BLaER1 (cell line): Measurements from ENCODE around the gene CST6.
"Not testable (repeated sequence)": the region's sequence is repeated elsewhere in the genome, so short reads cannot be mapped to it uniquely, and the experiment has no call there.

Source experiments
- H3K27ac ChIP-seq: shearing (Covaris generic); formaldehyde crosslinking; 2 replicates; pipeline ENCODE4 v1.8.1; 2022
- H3K27me3 ChIP-seq: shearing (Covaris generic); formaldehyde crosslinking; 2 replicates; pipeline ENCODE4 v1.8.1; 2022
- H3K36me3 ChIP-seq: shearing (Covaris generic); formaldehyde crosslinking; 2 replicates; pipeline ENCODE4 v1.8.1; 2022
- H3K4me1 ChIP-seq: shearing (Covaris generic); formaldehyde crosslinking; 2 replicates; pipeline ENCODE4 v1.8.1; 2022
- H3K4me2 ChIP-seq: shearing (Covaris generic); formaldehyde crosslinking; 2 replicates; pipeline ENCODE4 v1.8.1; 2022
- H3K4me3 ChIP-seq: shearing (Covaris generic); formaldehyde crosslinking; 2 replicates; pipeline ENCODE4 v1.8.1; 2022
- H3K9ac ChIP-seq: shearing (Covaris generic); formaldehyde crosslinking; 2 replicates; pipeline ENCODE4 v1.8.1; 2022
- H3K9me3 ChIP-seq: shearing (Covaris generic); formaldehyde crosslinking; 2 replicates; pipeline ENCODE4 v1.8.1; 2022
- H4K20me1 ChIP-seq: shearing (Covaris generic); formaldehyde crosslinking; 2 replicates; pipeline ENCODE4 v1.8.1; 2022
- Cebpa-rat ChIP-seq: shearing (Covaris generic); IDR thresholded peaks from 2 replicates; pipeline ENCODE4 v1.8.1; 2022

The CST6 gene

DNA sequence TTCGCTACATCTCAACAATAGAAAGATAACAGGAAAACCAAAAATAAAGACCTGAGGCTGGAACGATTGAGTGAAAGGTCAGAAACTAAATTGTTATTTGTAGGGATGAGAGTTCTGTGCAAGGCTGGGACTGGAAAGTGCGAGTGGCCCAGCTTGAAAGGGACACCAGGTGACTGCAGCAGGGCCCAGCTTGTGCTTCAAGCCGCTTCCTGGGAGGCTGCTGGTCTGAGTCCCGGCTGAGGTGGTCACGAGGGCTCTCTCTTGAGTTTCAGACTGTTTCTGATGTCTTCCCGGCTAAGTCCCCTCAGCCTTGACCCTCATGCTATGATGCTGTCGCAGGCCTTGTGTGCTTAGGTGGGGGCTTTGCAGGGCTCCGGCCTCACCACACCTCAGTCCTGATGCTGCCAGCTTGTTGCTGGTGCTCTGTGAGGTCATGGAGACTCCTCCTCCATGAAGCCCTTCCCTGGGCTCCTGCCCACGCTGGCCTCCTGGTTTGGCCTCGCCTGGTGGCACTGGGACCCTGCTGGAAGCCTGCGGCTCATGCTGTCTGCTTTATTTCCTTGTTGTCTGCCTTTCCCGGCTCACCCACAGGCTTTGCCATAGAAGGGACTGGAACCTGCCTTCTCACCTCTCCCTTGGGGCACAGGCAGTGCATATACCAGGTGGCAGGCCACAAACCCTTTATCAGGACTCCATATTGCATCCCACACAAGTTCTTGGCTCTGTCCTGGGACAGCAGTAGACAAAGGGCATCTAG, 5.5 kb upstream of the CST6 start:
- TF ChIP-seq Cebpa-rat, result no peak
- H3K36me3 ChIP-seq, result peaks cover 33% of the 10 kb centered on the region
- peak overlapping the region; percentile 61; the same call in 1 of the 2 replicates for H3K4me2 ChIP-seq
- 0 out of 2 replicates have a peak overlapping the region, but pooled peaks have one; percentile 36 for H3K9ac ChIP-seq
- H4K20me1 ChIP-seq, result peaks cover 11% of the 10 kb centered on the region
- no peak overlapping the region for H3K4me3 ChIP-seq
- H3K27ac ChIP-seq, result peak overlapping the region; percentile 46; the same call in 1 of the 2 replicates
- H3K27me3 ChIP-seq, result peaks cover 7% of the 10 kb centered on the region
- H3K4me1 ChIP-seq, result peaks cover 45% of the 10 kb centered on the region
- no peaks in the 10 kb centered on the region for H3K9me3 ChIP-seq

DNA sequence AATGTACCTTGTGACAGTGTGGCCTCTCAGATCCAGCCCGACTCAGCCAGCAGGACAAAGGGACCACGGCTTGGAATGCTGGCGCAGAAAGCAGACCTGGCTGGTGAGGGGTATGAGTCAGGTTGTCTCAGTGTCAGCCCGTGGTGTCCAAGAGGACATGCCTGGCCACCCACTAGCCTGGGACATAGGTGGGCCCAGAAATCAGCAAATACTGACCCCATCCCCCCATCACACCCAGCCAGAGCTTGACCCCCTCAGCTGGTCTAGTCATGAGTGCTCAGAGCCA, 5.0 kb upstream of the CST6 start:
- Histone ChIP-seq H3K4me1 (peaks cover 45% of the 10 kb centered on the region), H3K9ac (peak overlapping the region; percentile 36; the same call in 1 of the 2 replicates), H3K9me3 (no peaks in the 10 kb centered on the region), H3K4me3 (no peak overlapping the region), H3K27ac (peak overlapping the region; percentile 46; the same call in 1 of the 2 replicates), H3K36me3 (peaks cover 33% of the 10 kb centered on the region), H3K4me2 (peak overlapping the region; percentile 61), H4K20me1 (peaks cover 11% of the 10 kb centered on the region), H3K27me3 (peaks cover 13% of the 10 kb centered on the region)
- no peak for TF ChIP-seq Cebpa-rat

DNA sequence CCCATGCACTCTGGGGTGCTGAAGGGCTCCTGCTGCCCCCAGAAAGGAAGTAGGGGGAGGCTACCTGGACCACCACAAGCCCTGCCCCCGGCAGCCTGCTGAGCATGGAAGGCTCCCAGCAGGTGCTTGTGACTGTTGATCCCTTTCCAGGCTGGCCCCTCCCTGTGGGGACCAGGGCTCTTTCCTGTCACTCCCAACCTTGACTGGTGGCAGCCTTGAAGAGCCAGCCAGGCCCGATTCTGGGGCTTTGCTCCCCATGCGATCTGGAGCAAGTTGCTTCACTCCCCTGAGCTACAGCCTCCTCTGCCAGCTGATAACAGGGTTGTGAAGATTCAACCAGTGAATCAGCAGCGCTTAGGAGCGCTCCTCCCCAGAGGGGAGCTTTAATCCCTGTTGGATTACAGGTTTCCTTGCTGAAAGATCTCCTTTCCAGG, 4.6 kb upstream of the CST6 start:
- H3K9ac ChIP-seq, result peak overlapping the region; percentile 36; the same call in 1 of the 2 replicates

DNA sequence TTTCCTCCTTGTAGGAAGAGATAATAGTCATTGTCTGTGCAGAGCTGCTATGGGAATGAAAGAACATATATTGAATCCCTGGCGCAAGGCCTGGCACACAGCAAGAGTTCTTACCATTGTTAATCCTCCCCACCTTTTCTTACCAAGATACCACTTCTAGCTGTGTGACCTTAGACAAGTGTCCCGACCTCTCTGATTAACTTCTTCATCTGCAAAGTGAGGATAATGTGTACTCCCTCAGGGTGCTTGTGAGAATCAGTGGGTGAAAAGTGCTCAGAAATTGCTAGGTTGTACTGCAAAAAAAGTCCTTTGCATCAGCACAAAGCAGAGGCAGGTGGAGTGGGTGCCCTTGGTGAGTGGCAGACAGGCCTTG, 3.7 kb upstream of the CST6 start:
- H3K9me3 ChIP-seq, result no peaks in the 10 kb centered on the region
- no peak for TF ChIP-seq Cebpa-rat
- H3K4me2 ChIP-seq, result peak overlapping the region; percentile 61
- H3K4me1 ChIP-seq, result peaks cover 47% of the 10 kb centered on the region
- peaks cover 18% of the 10 kb centered on the region for H3K27me3 ChIP-seq
- H3K36me3 ChIP-seq, result peaks cover 33% of the 10 kb centered on the region
- H4K20me1 ChIP-seq, result peaks cover 6% of the 10 kb centered on the region
- H3K9ac ChIP-seq, result no peak overlapping the region
- no peak overlapping the region for H3K4me3 ChIP-seq
- H3K27ac ChIP-seq, result 0 out of 2 replicates have a peak overlapping the region, but pooled peaks have one; percentile 49

More for the DNA sequence above, 4.6 kb upstream of the CST6 start:
- H3K9me3 ChIP-seq, result no peaks in the 10 kb centered on the region
- peak overlapping the region; percentile 46; the same call in 1 of the 2 replicates for H3K27ac ChIP-seq
- H3K27me3 ChIP-seq, result peaks cover 16% of the 10 kb centered on the region
- TF ChIP-seq Cebpa-rat, result no peak
- peaks cover 11% of the 10 kb centered on the region for H4K20me1 ChIP-seq
- peaks cover 45% of the 10 kb centered on the region for H3K4me1 ChIP-seq
- H3K36me3 ChIP-seq, result peaks cover 33% of the 10 kb centered on the region
- H3K4me2 ChIP-seq, result peak overlapping the region; percentile 61
- H3K4me3 ChIP-seq, result no peak overlapping the region

GRCh38 chr11:66008468-66009101, 3.2 kb upstream of the CST6 start:
- Histone ChIP-seq H3K27ac (peak overlapping the region; percentile 49; the same call in 1 of the 2 replicates), H3K9me3 (no peaks in the 10 kb centered on the region), H3K9ac (no peak overlapping the region), H3K36me3 (peaks cover 30% of the 10 kb centered on the region), H3K27me3 (peaks cover 18% of the 10 kb centered on the region), H3K4me1 (peaks cover 44% of the 10 kb centered on the region), H3K4me3 (no peak overlapping the region), H4K20me1 (peaks cover 1% of the 10 kb centered on the region), H3K4me2 (peak overlapping the region; percentile 61)
- TF ChIP-seq Cebpa-rat, result no peak

GRCh38 chr11:66010036-66010435, 1.8 kb upstream of the CST6 start:
- Histone ChIP-seq H3K4me1 (peaks cover 42% of the 10 kb centered on the region), H3K27me3 (peaks cover 18% of the 10 kb centered on the region), H3K36me3 (peaks cover 17% of the 10 kb centered on the region)
- not testable (repeated sequence) for H3K27ac ChIP-seq, H3K4me2 ChIP-seq, H4K20me1 ChIP-seq, H3K9ac ChIP-seq, H3K4me3 ChIP-seq, H3K9me3 ChIP-seq

DNA sequence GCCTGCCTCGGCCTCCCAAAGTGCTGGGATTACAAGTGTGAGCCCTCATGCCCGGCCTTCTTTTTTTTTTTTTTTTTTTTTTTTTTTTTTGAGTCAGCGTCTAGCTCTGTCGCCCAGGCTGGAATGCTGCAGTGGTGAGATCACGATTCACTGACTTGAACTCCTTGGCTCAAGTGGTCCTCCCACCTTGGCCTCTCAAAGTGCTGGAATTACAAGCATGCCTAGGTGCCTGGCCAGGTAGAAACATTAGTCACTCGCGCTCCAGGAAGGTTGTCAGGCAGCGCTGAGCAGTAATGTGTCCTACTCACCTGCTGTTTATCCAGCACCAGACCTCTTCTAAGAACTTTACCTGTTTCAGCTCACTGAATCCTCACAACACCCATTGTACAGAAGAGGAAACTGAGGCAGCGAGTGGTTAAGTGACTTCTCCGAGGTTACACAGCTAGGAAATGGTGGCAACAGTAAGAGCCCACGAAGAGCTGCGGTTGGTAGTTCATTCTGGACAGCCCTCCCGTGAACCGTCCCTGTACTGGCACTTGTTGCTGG, 496 bp upstream of the CST6 start:
- H3K9me3 ChIP-seq, result no peaks in the 10 kb centered on the region
- no peak for TF ChIP-seq Cebpa-rat
- H3K9ac ChIP-seq, result no peak overlapping the region

GRCh38 chr11:66012371-66012945, 650 bp downstream of the CST6 start:
- Histone ChIP-seq H3K4me1 (peaks cover 42% of the 10 kb centered on the region), H3K27ac (no peak overlapping the region), H3K36me3 (no peaks in the 10 kb centered on the region), H3K27me3 (peaks cover 18% of the 10 kb centered on the region), H3K4me2 (no peak overlapping the region), H3K9ac (no peak overlapping the region), H4K20me1 (no peaks in the 10 kb centered on the region), H3K4me3 (no peak overlapping the region), H3K9me3 (no peaks in the 10 kb centered on the region)
- no peak for TF ChIP-seq Cebpa-rat

More for the DNA sequence above, 496 bp upstream of the CST6 start:
- Histone ChIP-seq H3K27me3 (peaks cover 18% of the 10 kb centered on the region), H4K20me1 (no peaks in the 10 kb centered on the region), H3K4me3 (no peak overlapping the region), H3K4me1 (peaks cover 47% of the 10 kb centered on the region), H3K36me3 (peaks cover 4% of the 10 kb centered on the region), H3K27ac (no peak overlapping the region), H3K4me2 (no peak overlapping the region)

DNA sequence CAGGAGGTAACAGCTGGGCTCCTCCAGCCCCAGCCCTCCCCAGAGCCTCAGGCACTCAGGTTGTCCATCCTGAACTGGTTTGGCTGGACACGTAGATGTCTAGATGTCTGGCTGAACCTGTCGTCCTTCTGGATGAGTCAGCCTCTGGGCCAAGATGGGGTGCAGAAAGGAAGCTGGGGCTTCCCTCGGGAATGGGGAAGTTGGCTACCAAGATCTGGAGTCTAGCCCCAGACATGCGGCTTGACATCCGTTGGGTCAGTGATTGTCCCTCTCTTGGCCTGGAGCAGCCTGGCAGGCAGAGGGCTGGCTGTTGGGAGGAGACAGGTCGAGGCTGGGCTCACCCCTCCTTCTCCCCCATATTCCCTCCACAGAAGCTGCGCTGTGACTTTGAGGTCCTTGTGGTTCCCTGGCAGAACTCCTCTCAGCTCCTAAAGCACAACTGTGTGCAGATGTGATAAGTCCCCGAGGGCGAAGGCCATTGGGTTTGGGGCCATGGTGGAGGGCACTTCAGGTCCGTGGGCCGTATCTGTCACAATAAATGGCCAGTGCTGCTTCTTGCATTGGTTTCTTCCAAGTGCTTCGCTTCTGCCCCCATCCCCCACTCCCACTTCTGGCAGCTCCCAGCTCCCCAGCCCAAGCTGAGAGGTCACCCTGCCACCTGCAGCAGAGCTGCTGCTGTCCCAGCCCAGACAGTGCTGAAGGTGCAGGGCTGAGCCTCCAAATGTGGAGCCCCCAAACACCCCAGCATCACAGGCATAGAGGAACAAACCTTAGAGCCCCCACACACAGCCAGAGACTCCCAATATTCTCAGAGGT, 1.3 kb downstream of the CST6 start:
- Histone ChIP-seq H3K27ac (no peak overlapping the region), H3K4me3 (no peak overlapping the region), H3K9ac (no peak overlapping the region), H3K36me3 (no peaks in the 10 kb centered on the region), H3K9me3 (no peaks in the 10 kb centered on the region), H3K4me2 (no peak overlapping the region), H4K20me1 (no peaks in the 10 kb centered on the region), H3K27me3 (peaks cover 18% of the 10 kb centered on the region), H3K4me1 (peaks cover 35% of the 10 kb centered on the region)
- no peak for TF ChIP-seq Cebpa-rat
